B cell (primary cell): ENCODE data around the gene RAB5B.
A peak's percentile ranks its signal among the peaks of the same experiment; 100 is the strongest.

Experiments
- EZH2 ChIP-seq: IDR thresholded peaks from 2 replicates; pipeline ENCODE4 v1.6.1; 2012; ENCODE audit warnings: borderline replicate concordance, low read depth, mild to moderate bottlenecking, moderate library complexity, low read length; ENCODE audit not compliant: insufficient read depth, poor library complexity, severe bottlenecking
- TF ChIP-seq, protein P1 (sequence below): fragments of 200-600 bp; IDR thresholded peaks from one replicate; pipeline ENCODE4 v1.8.0; 2022; ENCODE audit warnings: antibody characterized with exemption, mild to moderate bottlenecking

DNA sequence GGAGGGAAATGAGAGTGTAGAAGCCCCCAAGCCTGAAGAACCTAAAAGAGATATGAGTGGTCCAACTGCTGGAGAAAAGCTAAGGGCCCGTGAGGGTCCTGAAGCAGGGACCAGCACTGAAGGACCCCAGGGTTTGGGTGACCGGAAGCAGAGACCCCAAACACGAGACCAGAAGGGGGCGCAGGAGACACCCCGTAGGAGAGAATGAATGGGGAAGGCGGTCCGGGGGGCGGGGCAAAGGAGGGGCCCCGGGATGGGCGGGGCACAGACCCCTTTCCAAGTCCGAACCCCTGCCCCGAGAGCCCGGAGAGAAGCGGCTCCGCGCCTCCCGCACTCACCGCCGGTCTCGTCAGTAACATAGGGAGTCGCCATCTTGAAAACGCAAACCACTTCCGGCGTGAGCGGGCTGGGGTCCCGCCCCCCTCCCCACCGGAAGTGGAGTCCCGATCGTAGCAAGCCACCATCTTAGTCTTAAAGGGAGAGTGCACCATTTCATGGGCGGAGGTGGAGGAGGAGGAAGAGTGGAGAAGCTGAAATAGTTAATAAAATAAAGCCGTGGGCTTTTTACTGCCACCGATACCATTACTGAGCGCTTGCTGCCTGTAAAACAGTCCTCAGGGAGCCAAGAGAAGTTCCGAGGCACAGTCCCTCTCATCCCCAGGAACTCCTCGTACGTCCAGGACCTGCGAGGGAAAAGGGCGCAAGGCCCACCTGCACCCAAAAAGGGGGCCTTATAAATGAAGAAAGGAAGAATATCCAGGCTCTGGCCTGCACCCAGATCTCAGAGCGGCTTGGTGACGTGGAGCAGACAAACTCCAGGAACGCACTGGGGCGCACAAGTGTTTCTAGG, 46.9 kb upstream of the RAB5B start:
- TF ChIP-seq EZH2: no peak
- TF ChIP-seq, protein P1, sequence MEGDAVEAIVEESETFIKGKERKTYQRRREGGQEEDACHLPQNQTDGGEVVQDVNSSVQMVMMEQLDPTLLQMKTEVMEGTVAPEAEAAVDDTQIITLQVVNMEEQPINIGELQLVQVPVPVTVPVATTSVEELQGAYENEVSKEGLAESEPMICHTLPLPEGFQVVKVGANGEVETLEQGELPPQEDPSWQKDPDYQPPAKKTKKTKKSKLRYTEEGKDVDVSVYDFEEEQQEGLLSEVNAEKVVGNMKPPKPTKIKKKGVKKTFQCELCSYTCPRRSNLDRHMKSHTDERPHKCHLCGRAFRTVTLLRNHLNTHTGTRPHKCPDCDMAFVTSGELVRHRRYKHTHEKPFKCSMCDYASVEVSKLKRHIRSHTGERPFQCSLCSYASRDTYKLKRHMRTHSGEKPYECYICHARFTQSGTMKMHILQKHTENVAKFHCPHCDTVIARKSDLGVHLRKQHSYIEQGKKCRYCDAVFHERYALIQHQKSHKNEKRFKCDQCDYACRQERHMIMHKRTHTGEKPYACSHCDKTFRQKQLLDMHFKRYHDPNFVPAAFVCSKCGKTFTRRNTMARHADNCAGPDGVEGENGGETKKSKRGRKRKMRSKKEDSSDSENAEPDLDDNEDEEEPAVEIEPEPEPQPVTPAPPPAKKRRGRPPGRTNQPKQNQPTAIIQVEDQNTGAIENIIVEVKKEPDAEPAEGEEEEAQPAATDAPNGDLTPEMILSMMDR: peak; percentile 87
